ENCODE measurements around the gene RAD23B.

RAD23B gene

GRCh38 chr9:107270082-107270481 lies 13.0 kb upstream of the RAD23B start:
- no peaks in the 10 kb centered on the region for H3K27me3 ChIP-seq (replicated peaks; ENCODE audit: control insufficient read depth, insufficient read depth, low read length)
- no peak for DNase-seq (ENCODE audit: low read depth)
- H3K4me1 ChIP-seq (ENCODE audit: control insufficient read depth, insufficient read depth, low read length): peaks cover 60% of the 10 kb centered on the region
- peak overlapping the region; percentile 79 for H3K9ac ChIP-seq (ENCODE audit: low read length)
- H3K4me3 ChIP-seq (ENCODE audit: low read length): peak overlapping the region; percentile 60
- H3K9me3 ChIP-seq (ENCODE audit: control insufficient read depth, low read length): peaks cover 4% of the 10 kb centered on the region
- H3K36me3 ChIP-seq (ENCODE audit: control insufficient read depth, insufficient read depth, low read length, severe bottlenecking): no peaks in the 10 kb centered on the region

GRCh38 chr9:107270580-107270979 lies 12.5 kb upstream of the RAD23B start:
- no peak for DNase-seq (ENCODE audit: low read depth)
- Histone ChIP-seq H3K36me3 (ENCODE audit: control insufficient read depth, insufficient read depth, low read length, severe bottlenecking) (no peaks in the 10 kb centered on the region), H3K27me3 (replicated peaks; ENCODE audit: control insufficient read depth, insufficient read depth, low read length) (no peaks in the 10 kb centered on the region), H3K4me3 (ENCODE audit: low read length) (peak overlapping the region; percentile 60), H3K9ac (ENCODE audit: low read length) (peak overlapping the region; percentile 79), H3K9me3 (ENCODE audit: control insufficient read depth, low read length) (no peaks in the 10 kb centered on the region), H3K4me1 (ENCODE audit: control insufficient read depth, insufficient read depth, low read length) (peaks cover 65% of the 10 kb centered on the region)

GRCh38 chr9:107273634-107274033 lies 9.4 kb upstream of the RAD23B start:
- Histone ChIP-seq H3K4me1 (ENCODE audit: control insufficient read depth, insufficient read depth, low read length) (peaks cover 64% of the 10 kb centered on the region), H3K9me3 (ENCODE audit: control insufficient read depth, low read length) (no peaks in the 10 kb centered on the region), H3K27me3 (replicated peaks; ENCODE audit: control insufficient read depth, insufficient read depth, low read length) (no peaks in the 10 kb centered on the region), H3K36me3 (ENCODE audit: control insufficient read depth, insufficient read depth, low read length, severe bottlenecking) (no peaks in the 10 kb centered on the region), H3K9ac (ENCODE audit: low read length) (peak overlapping the region; percentile 61), H3K4me3 (ENCODE audit: low read length) (no peak overlapping the region)
- no peak for DNase-seq (ENCODE audit: low read depth)

- H3K9me3 ChIP-seq (ENCODE audit: control insufficient read depth, low read length): no peaks in the 10 kb centered on the region
- no peak for DNase-seq (ENCODE audit: low read depth)
- peak overlapping the region; percentile 61 for H3K9ac ChIP-seq (ENCODE audit: low read length)
- peaks cover 59% of the 10 kb centered on the region for H3K4me1 ChIP-seq (ENCODE audit: control insufficient read depth, insufficient read depth, low read length)
- H3K36me3 ChIP-seq (ENCODE audit: control insufficient read depth, insufficient read depth, low read length, severe bottlenecking): no peaks in the 10 kb centered on the region
- H3K4me3 ChIP-seq (ENCODE audit: low read length): no peak overlapping the region
- no peaks in the 10 kb centered on the region for H3K27me3 ChIP-seq (replicated peaks; ENCODE audit: control insufficient read depth, insufficient read depth, low read length)
Measured at GRCh38 chr9:107274096-107274495, 9.0 kb upstream of the RAD23B start.

GRCh38 chr9:107274953-107275422 lies 8.1 kb upstream of the RAD23B start:
- Histone ChIP-seq H3K4me1 (ENCODE audit: control insufficient read depth, insufficient read depth, low read length) (peaks cover 52% of the 10 kb centered on the region), H3K9ac (ENCODE audit: low read length) (peak overlapping the region; percentile 49), H3K9me3 (ENCODE audit: control insufficient read depth, low read length) (no peaks in the 10 kb centered on the region), H3K36me3 (ENCODE audit: control insufficient read depth, insufficient read depth, low read length, severe bottlenecking) (no peaks in the 10 kb centered on the region), H3K27me3 (replicated peaks; ENCODE audit: control insufficient read depth, insufficient read depth, low read length) (no peaks in the 10 kb centered on the region), H3K4me3 (ENCODE audit: low read length) (peak overlapping the region; percentile 58)
- DNase-seq (ENCODE audit: low read depth): peak; percentile 99

- peaks cover 47% of the 10 kb centered on the region for H3K4me1 ChIP-seq (ENCODE audit: control insufficient read depth, insufficient read depth, low read length)
- H3K4me3 ChIP-seq (ENCODE audit: low read length): peak overlapping the region; percentile 58
- no peaks in the 10 kb centered on the region for H3K36me3 ChIP-seq (ENCODE audit: control insufficient read depth, insufficient read depth, low read length, severe bottlenecking)
- DNase-seq (ENCODE audit: low read depth): no peak
- no peaks in the 10 kb centered on the region for H3K9me3 ChIP-seq (ENCODE audit: control insufficient read depth, low read length)
- no peaks in the 10 kb centered on the region for H3K27me3 ChIP-seq (replicated peaks; ENCODE audit: control insufficient read depth, insufficient read depth, low read length)
- H3K9ac ChIP-seq (ENCODE audit: low read length): peak overlapping the region; percentile 49
Measured at GRCh38 chr9:107275530-107275929, 7.5 kb upstream of the RAD23B start.

GRCh38 chr9:107276966-107277710 lies 5.9 kb upstream of the RAD23B start:
- Histone ChIP-seq H3K9me3 (ENCODE audit: control insufficient read depth, low read length) (no peaks in the 10 kb centered on the region), H3K9ac (ENCODE audit: low read length) (peak overlapping the region; percentile 74)

GRCh38 chr9:107277801-107278200 lies 5.3 kb upstream of the RAD23B start:
- Histone ChIP-seq H3K4me3 (ENCODE audit: low read length) (no peak overlapping the region), H3K27me3 (replicated peaks; ENCODE audit: control insufficient read depth, insufficient read depth, low read length) (no peaks in the 10 kb centered on the region), H3K9ac (ENCODE audit: low read length) (no peak overlapping the region), H3K4me1 (ENCODE audit: control insufficient read depth, insufficient read depth, low read length) (peaks cover 54% of the 10 kb centered on the region), H3K36me3 (ENCODE audit: control insufficient read depth, insufficient read depth, low read length, severe bottlenecking) (no peaks in the 10 kb centered on the region), H3K9me3 (ENCODE audit: control insufficient read depth, low read length) (no peaks in the 10 kb centered on the region)
- DNase-seq (ENCODE audit: low read depth): no peak

More at GRCh38 chr9:107276966-107277710, 5.9 kb upstream of the RAD23B start:
- DNase-seq (ENCODE audit: low read depth): peak; percentile 59
- H3K27me3 ChIP-seq (replicated peaks; ENCODE audit: control insufficient read depth, insufficient read depth, low read length): no peaks in the 10 kb centered on the region
- peaks cover 50% of the 10 kb centered on the region for H3K4me1 ChIP-seq (ENCODE audit: control insufficient read depth, insufficient read depth, low read length)
- H3K36me3 ChIP-seq (ENCODE audit: control insufficient read depth, insufficient read depth, low read length, severe bottlenecking): no peaks in the 10 kb centered on the region
- no peak overlapping the region for H3K4me3 ChIP-seq (ENCODE audit: low read length)

- H3K27me3 ChIP-seq (replicated peaks; ENCODE audit: control insufficient read depth, insufficient read depth, low read length): no peaks in the 10 kb centered on the region
Measured at GRCh38 chr9:107279086-107279485, 4.0 kb upstream of the RAD23B start.

GRCh38 chr9:107280543-107280942 lies 2.5 kb upstream of the RAD23B start:
- Histone ChIP-seq H3K9me3 (ENCODE audit: control insufficient read depth, low read length) (no peaks in the 10 kb centered on the region), H3K36me3 (ENCODE audit: control insufficient read depth, insufficient read depth, low read length, severe bottlenecking) (no peaks in the 10 kb centered on the region), H3K9ac (ENCODE audit: low read length) (no peak overlapping the region), H3K4me3 (ENCODE audit: low read length) (no peak overlapping the region), H3K27me3 (replicated peaks; ENCODE audit: control insufficient read depth, insufficient read depth, low read length) (no peaks in the 10 kb centered on the region), H3K4me1 (ENCODE audit: control insufficient read depth, insufficient read depth, low read length) (peaks cover 31% of the 10 kb centered on the region)
- no peak for DNase-seq (ENCODE audit: low read depth)

More at GRCh38 chr9:107279086-107279485, 4.0 kb upstream of the RAD23B start:
- Histone ChIP-seq H3K4me1 (ENCODE audit: control insufficient read depth, insufficient read depth, low read length) (peaks cover 43% of the 10 kb centered on the region), H3K36me3 (ENCODE audit: control insufficient read depth, insufficient read depth, low read length, severe bottlenecking) (no peaks in the 10 kb centered on the region), H3K4me3 (ENCODE audit: low read length) (no peak overlapping the region), H3K9ac (ENCODE audit: low read length) (no peak overlapping the region), H3K9me3 (ENCODE audit: control insufficient read depth, low read length) (no peaks in the 10 kb centered on the region)
- DNase-seq (ENCODE audit: low read depth): no peak

- no peaks in the 10 kb centered on the region for H3K36me3 ChIP-seq (ENCODE audit: control insufficient read depth, insufficient read depth, low read length, severe bottlenecking)
- H3K27me3 ChIP-seq (replicated peaks; ENCODE audit: control insufficient read depth, insufficient read depth, low read length): no peaks in the 10 kb centered on the region
- DNase-seq (ENCODE audit: low read depth): no peak
Measured at GRCh38 chr9:107281184-107281583, 1.9 kb upstream of the RAD23B start.

More at GRCh38 chr9:107281184-107281583, 1.9 kb upstream of the RAD23B start:
- no peak overlapping the region for H3K9ac ChIP-seq (ENCODE audit: low read length)
- H3K4me1 ChIP-seq (ENCODE audit: control insufficient read depth, insufficient read depth, low read length): peaks cover 26% of the 10 kb centered on the region
- H3K4me3 ChIP-seq (ENCODE audit: low read length): no peak overlapping the region
- no peaks in the 10 kb centered on the region for H3K9me3 ChIP-seq (ENCODE audit: control insufficient read depth, low read length)

All from adipocyte (in vitro differentiated cells).